Inflammatory macrophage treated with lipopolysaccharide for 1 hour (primary cell): ENCODE measurements around the gene PCDHGB7.
A peak's percentile ranks its signal among the peaks of the same experiment; 100 is the strongest.
"Not testable (repeated sequence)": the region's sequence is repeated elsewhere in the genome, so short reads cannot be mapped to it uniquely, and the experiment has no call there.

Source experiments
- DNase-seq, 2 donors: peaks; one replicate each; pipeline ENCODE4 v3.0.0-alpha.2; 2020 to 2022

The PCDHGB7 gene

DNA sequence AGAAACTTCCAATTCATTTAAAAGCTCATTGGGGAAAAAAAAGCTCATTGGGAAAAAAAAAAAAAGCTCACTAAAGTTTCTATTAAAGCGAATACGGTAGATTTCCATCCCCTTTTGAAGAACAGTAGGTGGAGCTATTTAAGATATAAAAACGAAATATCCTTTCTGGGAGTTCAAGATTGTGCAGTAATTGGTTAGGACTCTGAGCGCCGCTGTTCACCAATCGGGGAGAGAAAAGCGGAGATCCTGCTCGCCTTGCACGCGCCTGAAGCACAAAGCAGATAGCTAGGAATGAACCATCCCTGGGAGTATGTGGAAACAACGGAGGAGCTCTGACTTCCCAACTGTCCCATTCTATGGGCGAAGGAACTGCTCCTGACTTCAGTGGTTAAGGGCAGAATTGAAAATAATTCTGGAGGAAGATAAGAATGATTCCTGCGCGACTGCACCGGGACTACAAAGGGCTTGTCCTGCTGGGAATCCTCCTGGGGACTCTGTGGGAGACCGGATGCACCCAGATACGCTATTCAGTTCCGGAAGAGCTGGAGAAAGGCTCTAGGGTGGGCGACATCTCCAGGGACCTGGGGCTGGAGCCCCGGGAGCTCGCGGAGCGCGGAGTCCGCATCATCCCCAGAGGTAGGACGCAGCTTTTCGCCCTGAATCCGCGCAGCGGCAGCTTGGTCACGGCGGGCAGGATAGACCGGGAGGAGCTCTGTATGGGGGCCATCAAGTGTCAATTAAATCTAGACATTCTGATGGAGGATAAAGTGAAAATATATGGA is 13.0 kb downstream of the PCDHGB7 start, which contains the start of gene PCDHGA12:
Gene PCDHGA12 (plus strand): TSS at position 176 of the 782 bp plus-strand sequence. CDS start 253 bp downstream, at position 429.
- DNase-seq: peak; percentile 73 to 82

DNA sequence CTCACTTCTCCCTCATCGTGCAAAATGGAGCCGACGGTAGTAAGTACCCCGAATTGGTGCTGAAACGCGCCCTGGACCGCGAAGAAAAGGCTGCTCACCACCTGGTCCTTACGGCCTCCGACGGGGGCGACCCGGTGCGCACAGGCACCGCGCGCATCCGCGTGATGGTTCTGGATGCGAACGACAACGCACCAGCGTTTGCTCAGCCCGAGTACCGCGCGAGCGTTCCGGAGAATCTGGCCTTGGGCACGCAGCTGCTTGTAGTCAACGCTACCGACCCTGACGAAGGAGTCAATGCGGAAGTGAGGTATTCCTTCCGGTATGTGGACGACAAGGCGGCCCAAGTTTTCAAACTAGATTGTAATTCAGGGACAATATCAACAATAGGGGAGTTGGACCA is 13.8 kb downstream of the PCDHGB7 start:
- peak in 1 of 2 donors; percentile 16 for DNase-seq

DNA sequence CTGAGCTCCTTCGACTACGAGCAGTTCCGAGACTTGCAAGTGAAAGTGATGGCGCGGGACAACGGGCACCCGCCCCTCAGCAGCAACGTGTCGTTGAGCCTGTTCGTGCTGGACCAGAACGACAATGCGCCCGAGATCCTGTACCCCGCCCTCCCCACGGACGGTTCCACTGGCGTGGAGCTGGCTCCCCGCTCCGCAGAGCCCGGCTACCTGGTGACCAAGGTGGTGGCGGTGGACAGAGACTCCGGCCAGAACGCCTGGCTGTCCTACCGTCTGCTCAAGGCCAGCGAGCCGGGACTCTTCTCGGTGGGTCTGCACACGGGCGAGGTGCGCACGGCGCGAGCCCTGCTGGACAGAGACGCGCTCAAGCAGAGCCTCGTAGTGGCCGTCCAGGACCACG is 14.8 kb downstream of the PCDHGB7 start:
- DNase-seq: not testable (repeated sequence)

DNA sequence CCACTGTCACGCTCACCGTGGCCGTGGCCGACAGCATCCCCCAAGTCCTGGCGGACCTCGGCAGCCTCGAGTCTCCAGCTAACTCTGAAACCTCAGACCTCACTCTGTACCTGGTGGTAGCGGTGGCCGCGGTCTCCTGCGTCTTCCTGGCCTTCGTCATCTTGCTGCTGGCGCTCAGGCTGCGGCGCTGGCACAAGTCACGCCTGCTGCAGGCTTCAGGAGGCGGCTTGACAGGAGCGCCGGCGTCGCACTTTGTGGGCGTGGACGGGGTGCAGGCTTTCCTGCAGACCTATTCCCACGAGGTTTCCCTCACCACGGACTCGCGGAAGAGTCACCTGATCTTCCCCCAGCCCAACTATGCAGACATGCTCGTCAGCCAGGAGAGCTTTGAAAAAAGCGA is 15.2 kb downstream of the PCDHGB7 start:
- not testable (repeated sequence) for DNase-seq

DNA sequence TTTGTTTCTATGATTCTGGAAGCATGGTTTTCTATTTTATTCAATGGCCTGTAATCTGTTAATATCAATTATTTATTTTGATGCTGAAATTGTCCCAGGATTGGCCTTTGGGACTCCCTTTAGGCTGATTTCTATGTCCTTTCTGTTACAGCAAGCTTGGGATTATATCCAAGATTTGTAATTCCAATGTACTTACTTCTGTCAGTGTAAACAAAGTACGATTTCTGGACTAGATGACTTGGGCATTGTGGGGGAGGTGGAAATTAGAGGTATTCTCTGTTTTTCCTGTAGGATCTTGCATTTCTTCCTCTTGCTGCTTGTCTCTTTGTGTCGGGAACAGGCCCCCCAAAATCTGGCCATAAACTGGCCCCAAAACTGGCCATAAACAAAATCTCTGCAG is 16.5 kb downstream of the PCDHGB7 start:
- no peak for DNase-seq

DNA sequence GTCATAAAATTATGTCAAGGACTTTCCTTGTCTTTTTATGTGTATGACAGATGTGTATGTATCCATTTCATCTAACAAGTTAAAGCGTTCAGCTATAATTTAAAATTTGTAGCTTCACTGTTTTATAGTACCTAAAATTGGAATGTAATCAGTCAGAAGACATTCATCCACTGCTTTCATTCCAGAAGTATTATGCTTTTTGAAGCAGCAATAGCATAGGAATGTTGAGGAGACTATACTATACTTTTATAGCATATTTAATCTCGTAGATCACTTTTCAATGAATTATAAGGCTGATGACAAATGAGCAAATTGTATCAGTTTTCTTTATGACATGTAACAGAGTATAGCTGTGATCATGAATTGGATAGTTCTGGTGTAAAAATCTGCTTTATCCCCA is 19.7 kb downstream of the PCDHGB7 start:
- DNase-seq: no peak

DNA sequence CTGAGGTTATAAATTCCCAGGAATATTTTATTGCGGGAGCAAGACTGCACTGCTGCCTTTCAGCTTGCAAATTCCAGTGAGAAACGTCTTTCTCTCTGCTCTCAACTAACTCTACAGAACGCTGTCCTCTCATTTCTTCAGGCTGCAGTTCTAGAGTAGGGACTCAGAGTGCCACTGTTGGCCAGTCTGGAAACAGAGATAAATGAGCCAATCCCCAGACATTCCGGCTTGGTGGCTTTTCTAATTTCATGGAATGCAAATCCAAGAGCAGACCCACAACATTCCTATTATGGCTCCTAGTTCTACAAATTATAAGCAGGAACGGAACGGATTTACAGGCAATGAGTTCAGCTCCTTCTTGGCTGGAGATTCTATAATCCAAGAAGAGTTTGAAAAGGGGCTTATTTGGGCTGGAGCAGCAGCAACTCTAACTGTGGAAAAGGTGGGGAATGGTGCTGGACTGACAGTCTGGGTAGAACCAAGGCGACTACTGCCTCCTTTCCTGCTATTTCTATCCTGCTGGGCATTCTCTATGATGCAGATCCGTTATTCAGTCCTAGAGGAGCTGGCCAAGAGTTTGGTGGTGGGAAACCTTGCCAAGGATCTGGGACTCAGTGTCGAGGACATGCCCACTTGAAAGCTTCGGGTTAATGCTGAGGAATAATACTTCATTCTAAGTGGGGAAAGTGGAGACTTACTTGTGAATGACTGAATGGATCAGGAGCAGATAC is 22.1 kb downstream of the PCDHGB7 start:
- DNase-seq: no peak

DNA sequence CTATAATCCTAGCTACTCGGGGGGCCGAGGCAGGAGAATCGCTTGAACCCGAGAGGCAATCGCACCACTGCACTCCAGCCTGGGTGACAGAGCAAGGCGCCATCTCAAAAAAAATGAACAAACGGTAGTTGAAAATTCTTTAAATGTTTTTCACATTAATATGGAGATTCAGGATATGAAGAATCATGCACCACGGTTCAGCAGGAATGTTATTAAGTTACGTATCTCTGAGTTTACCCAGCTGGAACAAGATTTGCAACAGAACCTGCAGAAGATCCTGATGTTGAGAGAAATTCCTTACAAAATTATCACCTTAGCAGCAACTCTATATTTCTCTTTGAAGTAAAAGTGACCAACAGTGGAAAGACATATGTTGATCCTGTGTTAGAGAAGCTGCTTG is 22.9 kb downstream of the PCDHGB7 start:
- DNase-seq: no peak

DNA sequence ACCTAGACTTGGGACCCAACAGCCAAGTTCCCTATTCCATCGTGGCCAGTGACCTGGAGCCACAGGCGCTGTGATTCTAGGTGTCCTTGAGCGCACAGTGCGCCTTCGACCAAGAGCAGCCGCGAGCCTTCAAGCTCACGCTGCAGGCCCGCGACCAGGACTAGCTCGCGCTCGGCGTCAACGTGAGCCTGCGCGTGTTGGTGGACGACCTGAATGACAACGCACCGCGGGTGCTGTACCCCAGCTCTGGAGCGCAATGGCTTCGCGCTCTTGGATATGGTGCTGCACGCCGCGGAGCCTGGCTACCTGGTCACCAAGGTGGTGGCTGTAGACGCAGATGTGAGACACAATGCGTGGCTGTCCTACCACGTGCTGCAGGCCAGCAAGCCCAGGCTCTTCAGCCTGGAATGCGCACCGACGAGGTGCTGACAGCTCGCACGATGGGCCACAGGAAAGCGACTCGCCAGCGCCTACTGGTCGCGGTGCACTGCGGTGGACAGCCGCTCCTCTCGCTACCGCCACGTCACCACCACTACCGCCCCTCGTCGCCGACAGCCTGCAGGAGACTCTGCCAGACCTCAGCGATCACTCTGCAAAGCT is 24.2 kb downstream of the PCDHGB7 start:
- DNase-seq: no peak

DNA sequence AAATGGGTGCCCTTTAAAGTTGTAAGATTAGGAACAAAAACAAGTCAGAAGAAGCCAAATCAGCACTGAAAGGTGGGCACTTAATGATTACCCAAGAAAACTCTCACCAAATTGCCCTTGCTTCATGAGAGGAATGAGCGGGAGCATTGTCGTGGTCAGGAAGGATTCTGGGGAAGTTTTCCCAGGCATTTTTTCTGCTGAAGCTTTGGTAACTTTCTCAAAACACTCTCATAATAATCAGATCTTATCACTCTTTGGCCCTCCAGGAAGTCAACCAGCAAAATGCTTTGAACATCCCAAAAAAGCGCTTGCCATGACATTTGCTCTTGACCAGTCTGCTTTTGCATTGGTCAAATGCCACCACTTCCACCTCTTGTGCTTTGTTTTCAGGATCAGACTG is 47.9 kb downstream of the PCDHGB7 start:
- no peak for DNase-seq
